Aorta (tissue), 5 donors: ENCODE data around the gene MANEAL. TPM values are rescaled to one million over a fixed set of nuclear protein-coding genes. Genes with fewer than 3 reads are reported as not detected.

Experiments
- ATAC-seq: fragments of 200-7000 bp; cut with Tn5 transposase; one replicate; pipeline ENCODE4 v1.9.1; 2022; ENCODE audit warnings: moderate library complexity; ENCODE audit not compliant: low FRiP score
- DNase-seq, 2 donors: peaks; one replicate each; pipeline ENCODE4 v3.0.0-alpha.2; 2020
- H3K27ac ChIP-seq, 2 donors: one replicate each; pipeline ENCODE4 v1.5.1; 2013; ENCODE audit warnings: low read length in 2 of 2, mild to moderate bottlenecking in 2 of 2, moderate library complexity in 2 of 2, control low read depth in 1 of 2, inconsistent platforms in 1 of 2, low read depth in 1 of 2
- H3K27me3 ChIP-seq, 2 donors: one replicate each; pipeline ENCODE4 v1.6.1; 2013; ENCODE audit warnings: control low read depth in 1 of 2, low read length in 1 of 2, mild to moderate bottlenecking in 1 of 2, moderate library complexity in 1 of 2; ENCODE audit not compliant: insufficient read depth in 2 of 2, control insufficient read depth in 1 of 2
- H3K36me3 ChIP-seq, 2 donors: one replicate each; pipeline ENCODE4 v1.6.1; 2013; ENCODE audit warnings: control low read depth in 1 of 2, low read length in 1 of 2, mild to moderate bottlenecking in 1 of 2; ENCODE audit not compliant: insufficient read depth in 2 of 2, control insufficient read depth in 1 of 2
- H3K4me1 ChIP-seq, 2 donors: one replicate each; pipeline ENCODE4 v1.6.1; 2013; ENCODE audit warnings: low read length in 2 of 2, control low read depth in 1 of 2, mild to moderate bottlenecking in 1 of 2, moderate library complexity in 1 of 2; ENCODE audit not compliant: insufficient read depth in 2 of 2, control insufficient read depth in 1 of 2
- H3K4me3 ChIP-seq, 2 donors: one replicate each; pipeline ENCODE4 v1.5.1; 2013; ENCODE audit warnings: low read length in 2 of 2, control low read depth in 1 of 2, mild to moderate bottlenecking in 1 of 2
- H3K9me3 ChIP-seq: one replicate; pipeline ENCODE4 v1.6.1; 2013; ENCODE audit warnings: mild to moderate bottlenecking, low read length; ENCODE audit not compliant: control insufficient read depth
- WGBS, 2 donors: extraction: QIAGEN DNeasy Blood & Tissue Kit; methylation state at CpG; one replicate each; pipeline ENCODE4 v1.1.7; 2013; 5-methylcytosine and 5-hydroxymethylcytosine counted together
- intact Hi-C, 2 donors: fragments of 100-400 bp; cut with DNase I; formaldehyde crosslinking; loops; one replicate each; pipeline versions ENCODE4 v1.14.2 to v1.15.0; 2022
- polyA plus RNA-seq, 2 donors: library from polyadenylated mRNA; stranded (reverse); fragments of 200-250 nt; gene quantifications; one replicate each; pipeline ENCODE4 v1.2.3, GENCODE V29; 2013
- total RNA-seq, 2 donors: library from RNA; stranded (reverse); fragmentation: NEBNext Ultra II Directional; extraction: Animal tissue kit (Norgen Biotek cat#: 25700); gene quantifications; one replicate each; pipeline ENCODE4 v1.2.1, GENCODE V29; 2021
- donor health status: healthy with polysubstance abuse.
- donor health status: Bipolar disorder and iron deficiency.
- donor health status: DM: no; HTN: no; CAD: no.
- donor health status: DM: no; HTN: no; CAD: no.
- donor health status: DM: yes; HTN: yes; CAD: no.

The MANEAL gene
- total and polyA plus RNA-seq, 4 donors: 0.75 to 2.3 (median 1.6) TPM

DNA sequence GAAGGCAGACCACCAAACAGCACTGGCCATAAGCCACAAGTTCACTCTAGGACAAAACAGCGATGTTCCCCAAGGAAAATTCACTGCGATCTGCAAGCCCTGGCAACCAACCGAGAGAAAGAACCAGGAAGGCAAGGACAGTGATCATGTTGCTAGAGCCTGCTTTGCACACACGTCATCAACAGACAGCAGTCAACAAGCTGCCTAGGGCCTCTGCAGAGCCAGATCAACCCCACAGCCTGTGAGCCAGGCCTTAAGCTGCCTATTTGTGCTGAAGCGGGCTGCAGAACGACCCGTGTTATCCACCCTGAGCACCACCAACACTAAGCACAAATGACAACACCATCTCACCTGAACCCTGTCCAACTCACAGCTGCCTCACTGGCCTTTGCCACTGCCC lies 20.6 kb downstream of the MANEAL start:
- intact Hi-C loops: loop anchor here in 1 of 2 donors (5.0 kb wide), 1 partner anchor 43 kb away; the partner anchor contains the start of gene MTF1
- Histone ChIP-seq H3K27me3 (no peaks in the 10 kb centered on the region), H3K4me1 (no peaks in the 10 kb centered on the region), H3K9me3 (no peaks in the 10 kb centered on the region), H3K36me3 (peaks cover 0 to 7% of the 10 kb centered on the region in 2 donors), H3K27ac (no peak overlapping the region), H3K4me3 (no peak overlapping the region)
- WGBS, 2 donors: 89 to 92% methylated on average over 7 of the region's 7 CpGs
- DNase-seq (no peak), ATAC-seq (peak; percentile 64)

DNA sequence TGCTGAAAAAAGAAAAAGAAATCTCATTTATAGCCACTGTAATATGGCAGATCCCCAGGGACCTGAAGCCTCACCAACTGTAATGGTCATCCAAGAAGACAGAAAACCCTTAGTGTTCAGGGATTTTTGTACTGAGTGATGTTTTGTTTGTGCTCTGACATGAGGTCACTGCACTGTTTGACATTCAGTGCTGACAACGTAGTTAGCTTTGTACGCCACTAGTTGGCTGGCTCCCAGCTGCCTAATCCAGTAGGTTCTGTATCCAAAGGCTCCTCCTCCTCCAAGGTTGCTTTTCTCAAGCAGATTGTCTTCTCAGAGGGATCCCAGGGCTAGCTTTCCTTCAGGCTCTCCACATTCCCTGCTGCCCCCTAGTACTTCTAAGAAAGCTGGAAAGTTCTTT lies 23.8 kb downstream of the MANEAL start:
- H3K36me3 ChIP-seq: peaks cover 0 to 9% of the 10 kb centered on the region in 2 donors
- no peaks in the 10 kb centered on the region for H3K27me3 ChIP-seq
- intact Hi-C loops: no loop called here
- no peak for DNase-seq
- H3K4me3 ChIP-seq: no peak overlapping the region
- no peak overlapping the region for H3K27ac ChIP-seq
- no peak for ATAC-seq
- WGBS, 2 donors: 10 to 23% methylated on average over 2 of the region's 2 CpGs
- H3K4me1 ChIP-seq: no peaks in the 10 kb centered on the region
- no peaks in the 10 kb centered on the region for H3K9me3 ChIP-seq

DNA sequence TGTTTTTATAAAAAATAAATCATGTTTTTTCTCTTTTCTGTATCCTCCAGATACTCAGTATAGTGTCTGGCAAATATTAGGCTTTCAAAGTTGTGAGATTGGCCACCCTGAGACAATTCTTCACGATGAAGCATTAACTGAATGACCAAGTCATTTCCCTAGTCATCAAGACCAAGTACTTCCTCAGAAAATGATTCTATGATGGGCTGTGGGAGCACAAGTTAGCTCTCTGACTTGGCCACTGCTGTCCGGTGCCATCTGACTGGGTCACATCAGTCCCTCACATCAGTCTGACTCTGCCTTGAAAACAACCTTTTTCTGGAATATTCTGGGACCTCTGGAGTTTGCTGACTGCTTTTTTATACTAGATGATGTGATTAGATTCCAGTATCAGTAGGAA lies 27.8 kb downstream of the MANEAL start:
- intact Hi-C loops: no loop called here
- 89 to 93% methylated on average over 2 of the region's 2 CpGs for WGBS, 2 donors
- H3K27ac ChIP-seq: no peak overlapping the region
- ATAC-seq (no peak), DNase-seq (no peak)
- no peaks in the 10 kb centered on the region for H3K9me3 ChIP-seq
- no peaks in the 10 kb centered on the region for H3K4me1 ChIP-seq
- no peaks in the 10 kb centered on the region for H3K27me3 ChIP-seq
- H3K36me3 ChIP-seq: peaks cover 3 to 6% of the 10 kb centered on the region in 2 donors
- no peak overlapping the region for H3K4me3 ChIP-seq

DNA sequence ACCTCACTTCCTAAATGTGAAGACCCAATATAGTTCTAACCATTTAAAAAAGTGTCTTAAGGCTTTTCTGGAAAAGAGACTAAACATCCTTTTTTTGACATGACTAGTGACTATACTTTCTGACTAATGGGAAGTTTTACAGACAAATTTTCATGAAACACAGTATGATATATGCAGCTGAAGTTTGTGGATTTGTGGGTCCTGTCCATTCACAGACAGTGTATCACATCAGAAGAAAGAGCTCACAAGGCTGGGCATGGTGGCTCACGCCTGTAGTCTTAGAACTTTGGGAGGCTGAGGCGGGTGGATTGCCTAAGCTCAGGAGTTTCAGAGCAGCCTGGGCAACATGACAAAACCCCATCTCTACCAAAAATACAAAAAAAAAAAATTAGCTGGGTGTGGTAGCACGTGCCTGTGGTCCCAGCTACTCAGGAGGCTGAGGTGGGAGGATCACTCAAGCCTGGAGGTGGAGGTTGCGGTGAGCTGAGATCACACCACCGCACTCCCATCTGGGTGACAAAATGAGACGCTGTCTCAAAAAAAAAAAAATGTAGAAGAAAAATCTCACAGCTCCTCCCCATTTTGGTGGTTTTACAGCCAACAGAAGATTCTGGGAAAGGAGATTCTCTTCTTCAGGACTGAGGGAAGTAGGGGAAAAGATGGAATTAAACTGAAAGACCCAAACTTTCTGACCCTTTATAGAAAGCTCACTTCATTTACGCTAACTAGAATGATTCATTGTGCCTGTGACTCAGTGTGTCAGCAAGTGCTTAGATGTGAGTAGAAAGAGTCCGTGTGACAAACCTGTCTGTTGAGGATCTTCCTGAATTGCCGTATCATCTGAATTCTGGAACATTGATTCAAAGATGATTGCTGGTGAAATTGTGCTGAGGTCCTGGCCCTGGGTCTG lies 29.5 kb downstream of the MANEAL start:
- peaks cover 3 to 5% of the 10 kb centered on the region in 2 donors for H3K36me3 ChIP-seq
- no peak overlapping the region for H3K4me3 ChIP-seq
- H3K4me1 ChIP-seq: no peaks in the 10 kb centered on the region
- ATAC-seq (no peak), DNase-seq (no peak)
- WGBS, 2 donors: 91 to 93% methylated on average over 9 of the region's 9 CpGs
- H3K27ac ChIP-seq: no peak overlapping the region
- intact Hi-C loops: no loop called here
- no peaks in the 10 kb centered on the region for H3K9me3 ChIP-seq
- no peaks in the 10 kb centered on the region for H3K27me3 ChIP-seq

DNA sequence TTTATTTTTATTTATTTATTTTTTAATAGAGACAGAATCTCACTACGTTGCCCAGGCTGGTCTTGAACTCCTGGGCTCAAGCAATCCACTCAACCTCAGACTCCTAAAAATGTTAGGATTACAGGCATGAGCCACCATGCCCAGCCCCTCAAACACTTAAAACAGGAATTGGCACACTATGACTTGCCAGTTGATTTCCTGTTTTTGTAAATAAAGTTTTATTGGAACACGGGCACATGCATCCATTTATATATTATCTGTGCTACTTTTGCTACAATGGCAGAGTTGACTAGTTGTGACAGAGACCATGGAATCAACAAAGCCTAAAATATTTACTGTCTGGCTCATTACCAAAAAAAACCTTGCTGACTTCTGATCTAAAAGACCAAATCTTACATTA lies 30.4 kb downstream of the MANEAL start:
- Histone ChIP-seq H3K9me3 (no peaks in the 10 kb centered on the region), H3K4me3 (no peak overlapping the region), H3K4me1 (no peaks in the 10 kb centered on the region), H3K27ac (no peak overlapping the region), H3K27me3 (no peaks in the 10 kb centered on the region), H3K36me3 (peaks cover 3 to 5% of the 10 kb centered on the region in 2 donors)
- DNase-seq: no peak
- 90 to 91% methylated on average over 2 of the region's 2 CpGs for WGBS, 2 donors
- intact Hi-C loops: no loop called here
- ATAC-seq: no peak

DNA sequence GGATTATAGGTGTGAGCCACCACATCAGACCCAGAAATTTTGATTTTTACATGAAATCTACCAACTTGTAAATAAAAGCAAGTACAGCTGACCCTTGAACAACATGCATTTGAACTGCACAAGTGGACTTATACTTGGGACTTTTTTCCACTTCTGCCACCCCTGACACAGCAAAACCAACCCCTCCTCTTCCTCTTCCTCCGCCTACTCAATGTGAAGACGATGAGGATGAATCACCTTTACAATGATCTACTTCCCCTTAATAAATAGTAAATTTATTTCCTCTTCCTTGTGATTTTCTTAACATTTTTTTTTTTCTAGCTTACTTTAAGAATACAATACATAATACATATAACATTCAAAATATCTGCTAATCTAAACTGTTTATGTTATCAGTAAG lies 31.9 kb downstream of the MANEAL start:
- Histone ChIP-seq H3K4me3 (no peak overlapping the region), H3K4me1 (no peaks in the 10 kb centered on the region), H3K27ac (no peak overlapping the region), H3K27me3 (no peaks in the 10 kb centered on the region), H3K9me3 (no peaks in the 10 kb centered on the region), H3K36me3 (peaks cover 3 to 5% of the 10 kb centered on the region in 2 donors)
- intact Hi-C loops: no loop called here
- ATAC-seq (no peak), DNase-seq (no peak)
- 93 to 98% methylated on average over 2 of the region's 2 CpGs for WGBS, 2 donors

DNA sequence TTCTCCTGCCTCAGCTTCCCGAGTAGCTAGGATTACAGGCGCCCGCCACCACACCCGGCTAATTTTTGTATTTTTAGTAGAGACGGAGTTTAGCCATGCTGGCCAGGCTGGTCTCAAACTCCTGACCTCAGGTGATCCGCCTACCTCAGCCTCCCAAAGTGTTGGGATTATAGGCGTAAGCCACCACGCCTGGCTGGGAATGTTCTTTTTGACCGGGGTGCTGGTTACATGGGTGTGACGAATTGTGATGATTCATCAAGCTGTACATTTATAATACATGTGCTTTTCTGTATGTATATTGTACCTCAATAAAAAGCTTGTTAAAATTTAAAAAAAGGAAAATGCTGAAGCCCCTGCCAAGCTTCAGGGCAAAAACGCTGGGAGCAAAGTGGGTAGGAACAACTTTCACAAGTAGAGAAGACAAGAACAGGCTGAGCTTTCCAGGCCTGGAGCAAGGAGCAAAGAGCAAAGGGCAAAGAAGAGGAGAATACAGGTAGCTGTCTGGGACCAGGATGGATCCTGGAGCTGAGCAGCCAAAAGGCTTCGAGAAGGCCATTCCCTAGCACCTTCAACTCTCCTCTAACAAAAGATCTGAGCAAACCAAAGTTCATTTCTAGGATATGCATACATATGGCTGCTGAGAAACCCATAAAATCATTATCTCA lies 34.9 kb downstream of the MANEAL start:
- Histone ChIP-seq H3K27ac (no peak overlapping the region), H3K36me3 (peaks cover 6 to 8% of the 10 kb centered on the region in 2 donors), H3K27me3 (no peaks in the 10 kb centered on the region), H3K4me1 (no peaks in the 10 kb centered on the region), H3K4me3 (no peak overlapping the region), H3K9me3 (no peaks in the 10 kb centered on the region)
- 88 to 95% methylated on average over 12 of the region's 12 CpGs for WGBS, 2 donors
- DNase-seq: no peak
- intact Hi-C loops: no loop called here
- ATAC-seq: no peak

DNA sequence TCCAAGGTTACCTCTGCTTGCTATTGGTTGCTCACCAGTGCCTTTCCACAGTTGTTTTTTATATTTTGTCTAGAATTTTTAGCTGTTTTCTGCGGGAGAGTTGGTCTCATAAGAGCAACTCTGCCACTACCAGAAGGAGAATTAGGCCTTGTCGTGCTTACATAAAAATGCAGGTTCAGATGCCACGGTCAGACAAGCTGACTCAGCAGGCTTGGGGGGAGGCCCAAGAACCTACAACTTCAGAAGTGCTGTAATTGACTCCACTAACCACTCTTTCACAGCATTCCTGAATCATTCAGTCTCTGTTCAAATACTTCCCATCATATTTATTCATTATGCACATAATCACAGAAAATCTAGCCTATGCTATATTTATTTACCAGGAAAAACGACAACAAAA lies 37.5 kb downstream of the MANEAL start:
- no peaks in the 10 kb centered on the region for H3K27me3 ChIP-seq
- no peak for DNase-seq
- peaks cover 8 to 13% of the 10 kb centered on the region in 2 donors for H3K36me3 ChIP-seq
- intact Hi-C loops: no loop called here
- 85 to 93% methylated on average over 4 of the region's 4 CpGs for WGBS, 2 donors
- H3K4me1 ChIP-seq: no peaks in the 10 kb centered on the region
- H3K4me3 ChIP-seq: no peak overlapping the region
- H3K27ac ChIP-seq: no peak overlapping the region
- no peak for ATAC-seq
- H3K9me3 ChIP-seq: no peaks in the 10 kb centered on the region

DNA sequence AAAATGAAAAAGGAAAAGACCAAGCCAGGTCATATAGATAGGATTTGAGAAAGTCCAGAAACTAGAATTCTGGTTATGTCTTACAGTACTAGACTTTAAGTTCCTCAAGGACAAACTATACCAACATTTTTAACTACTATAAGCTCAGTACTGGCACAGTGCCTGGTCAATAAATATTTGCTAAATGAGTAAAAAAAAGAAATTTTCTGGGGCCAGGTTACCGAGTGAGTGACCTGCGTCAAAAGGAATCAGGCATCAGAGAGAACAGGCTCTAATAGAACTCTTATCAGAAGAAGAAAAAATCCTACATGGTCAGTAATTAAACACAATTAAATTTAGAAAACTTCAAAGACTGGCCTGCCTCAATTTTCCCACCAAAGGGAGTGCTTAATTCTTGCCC lies 38.2 kb downstream of the MANEAL start:
- H3K9me3 ChIP-seq: no peaks in the 10 kb centered on the region
- DNase-seq (no peak), ATAC-seq (no peak)
- H3K4me1 ChIP-seq: no peaks in the 10 kb centered on the region
- no peak overlapping the region for H3K4me3 ChIP-seq
- no peaks in the 10 kb centered on the region for H3K27me3 ChIP-seq
- H3K27ac ChIP-seq: no peak overlapping the region
- H3K36me3 ChIP-seq: peaks cover 8 to 13% of the 10 kb centered on the region in 2 donors
- intact Hi-C loops: no loop called here
- WGBS, 2 donors: 74 to 80% methylated on average over 2 of the region's 2 CpGs
